ENCODE measurements around the gene RSPH10B2. TPM values are rescaled to one million over a fixed set of nuclear protein-coding genes. Genes with fewer than 3 reads are reported as not detected.
"Not testable (repeated sequence)": the region's sequence is repeated elsewhere in the genome, so short reads cannot be mapped to it uniquely, and the experiment has no call there.

RSPH10B2 gene
- total and polyA plus RNA-seq, 2 of the 8 experiments (the other 6 are each of a cell fraction or from before 2014, with no cell fraction given): 0.14 to 0.35 TPM

DNA sequence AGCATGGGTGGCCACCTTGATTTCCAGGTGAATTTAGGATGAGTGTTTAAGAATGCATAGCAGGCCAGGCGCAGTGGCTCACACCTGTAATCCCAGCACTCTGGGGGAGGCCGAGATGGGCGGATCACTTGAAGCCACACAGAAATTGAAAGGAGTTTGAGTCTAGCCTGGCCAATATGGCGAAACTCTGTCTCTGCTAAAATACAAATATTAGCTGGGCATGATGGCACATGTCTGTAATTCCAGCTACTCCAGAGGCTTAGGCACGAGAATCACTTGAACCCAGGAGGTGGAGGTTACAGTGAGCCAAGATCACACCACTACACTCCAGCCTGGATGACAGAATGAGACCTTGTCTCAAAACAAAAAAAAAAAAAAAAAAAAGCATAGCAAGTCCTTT is 27.6 kb upstream of the RSPH10B2 start:
- H3K56ac ChIP-seq (replicated peaks; ENCODE audit: insufficient read length, low read depth, low read length); H3K23me2 ChIP-seq (ENCODE audit: low read depth, low read length); CTCF ChIA-PET (ENCODE audit: partially characterized antibody); H3K14ac ChIP-seq (ENCODE audit: insufficient read length); H3K36me3 ChIP-seq (ENCODE audit: control insufficient read depth in 2 of 4, insufficient read depth in 4 of 4, low read length in 3 of 4); H3K9me3 ChIP-seq (ENCODE audit: insufficient read depth in 2 of 2, low read depth in 1 of 2, low read length in 1 of 2); H2BK15ac ChIP-seq (ENCODE audit: low read length); H3K18ac ChIP-seq (ENCODE audit: extremely low read depth, low read length); H3K79me1 ChIP-seq (ENCODE audit: low read depth, low read length); H2BK120ac ChIP-seq (replicated peaks; ENCODE audit: low read depth, low read length); H2BK20ac ChIP-seq (ENCODE audit: low read length); H2BK12ac ChIP-seq (ENCODE audit: low read depth, low read length); H3K27ac ChIP-seq (ENCODE audit: low read depth, low read length); POLR2A ChIA-PET (ENCODE audit: partially characterized antibody); H4K5ac ChIP-seq (ENCODE audit: insufficient read length, low read depth, low read length); H3K4ac ChIP-seq (replicated peaks; ENCODE audit: insufficient read length, low read depth, low read length); H3K4me1 ChIP-seq (replicated peaks in 1 of 4; ENCODE audit: control insufficient read depth in 3 of 4, insufficient read depth in 4 of 4, low read length in 3 of 4); H4K91ac ChIP-seq (replicated peaks; ENCODE audit: insufficient read length, low read length); H3K4me2 ChIP-seq (ENCODE audit: insufficient read depth in 1 of 2, low read depth in 2 of 2, low read length in 2 of 2); H3K27me3 ChIP-seq (replicated peaks in 1 of 4; ENCODE audit: control insufficient read depth in 3 of 4, extremely low read depth in 1 of 4, insufficient read depth in 3 of 4, low read length in 3 of 4); DNase-seq (ENCODE audit: low read depth in 1 of 2, low spot score in 2 of 2); H2AK5ac ChIP-seq (ENCODE audit: low read depth, low read length); H4K20me1 ChIP-seq (replicated peaks in 1 of 2; ENCODE audit: control insufficient read depth in 1 of 2, insufficient read depth in 2 of 2, low read length in 2 of 2); FAIRE-seq; H2BK5ac ChIP-seq (ENCODE audit: low read depth, low read length); H2AFZ ChIP-seq (ENCODE audit: low read length); H3K23ac ChIP-seq (ENCODE audit: insufficient read length); H4K8ac ChIP-seq (ENCODE audit: extremely low read depth, insufficient read depth, low read length); H3K9ac ChIP-seq (replicated peaks in 1 of 4; ENCODE audit: extremely low read depth in 1 of 4, low read depth in 3 of 4, low read length in 3 of 4); H3K4me3 ChIP-seq (ENCODE audit: extremely low read depth in 1 of 4, insufficient read depth in 2 of 4, low read depth in 3 of 4, low read length in 4 of 4): not testable (repeated sequence)
- H3K79me2 ChIP-seq (ENCODE audit: control insufficient read depth in 1 of 2, insufficient read depth in 2 of 2, low read length in 2 of 2): peaks cover 0 to 15% of the 10 kb centered on the region in 2 experiments; a peak in 2 of 4 replicates
- WGBS, 2 experiments (ENCODE audit: extremely low coverage in 1 of 2, insufficient coverage in 1 of 2, insufficient read length in 1 of 2, insufficient replicate concordance in 2 of 2, low coverage in 1 of 2, low lambda C conversion rate in 2 of 2, missing lambda C conversion rate in 1 of 2): 92% methylated on average over 5 of the region's 5 CpGs; no CpG with 5 or more reads in 1 of the 2 experiments

All from H1 (cell line).